ENCODE data around the gene RXFP2. TPM values are rescaled to one million over a fixed set of nuclear protein-coding genes. Genes with fewer than 3 reads are reported as not detected.

RXFP2 gene
- total RNA-seq, 1 donor from 2014 or later = not detected

GRCh38 chr13:31768351-31768750 lies 29.0 kb downstream of the RXFP2 start:
- DNase-seq (ENCODE audit: low read depth in 2 of 2) = no peak

GRCh38 chr13:31769575-31769974 lies 30.2 kb downstream of the RXFP2 start:
- DNase-seq (ENCODE audit: low read depth in 2 of 2) = no peak

- DNase-seq (ENCODE audit: low read depth in 2 of 2) = no peak
These were observed 32.9 kb downstream of the RXFP2 start for GRCh38 chr13:31772231-31772630.

GRCh38 chr13:31773538-31773937 lies 34.2 kb downstream of the RXFP2 start:
- DNase-seq (ENCODE audit: low read depth in 2 of 2) = peak; percentile 29 to 49

GRCh38 chr13:31774186-31774750 lies 34.9 kb downstream of the RXFP2 start:
- no peak for DNase-seq (ENCODE audit: low read depth in 2 of 2)

GRCh38 chr13:31775148-31775547 lies 35.8 kb downstream of the RXFP2 start:
- DNase-seq (ENCODE audit: low read depth in 2 of 2) = no peak

- no peak for DNase-seq (ENCODE audit: low read depth in 2 of 2)
These were observed 36.4 kb downstream of the RXFP2 start for GRCh38 chr13:31775686-31776085.

GRCh38 chr13:31781064-31781463 lies 41.7 kb downstream of the RXFP2 start:
- DNase-seq (ENCODE audit: low read depth in 2 of 2) = no peak

- DNase-seq (ENCODE audit: low read depth in 2 of 2) = peak in 1 of 2 donors; percentile 20
These were observed 46.7 kb downstream of the RXFP2 start for GRCh38 chr13:31786011-31786410.

GRCh38 chr13:31790992-31791391 lies 51.7 kb downstream of the RXFP2 start:
- no peak for DNase-seq (ENCODE audit: low read depth in 2 of 2)

GRCh38 chr13:31793246-31793645 lies 53.9 kb downstream of the RXFP2 start:
- peak; percentile 10 to 42 for DNase-seq (ENCODE audit: low read depth in 2 of 2)

- DNase-seq (ENCODE audit: low read depth in 2 of 2) = no peak
These were observed 55.1 kb downstream of the RXFP2 start for GRCh38 chr13:31794452-31794851.

GRCh38 chr13:31797154-31797775 lies 57.9 kb downstream of the RXFP2 start:
- peak; percentile 26 to 54 for DNase-seq (ENCODE audit: low read depth in 2 of 2)

- DNase-seq (ENCODE audit: low read depth in 2 of 2) = no peak
These were observed 58.9 kb downstream of the RXFP2 start for GRCh38 chr13:31798189-31798588.

GRCh38 chr13:31801088-31801487 lies 61.8 kb downstream of the RXFP2 start:
- DNase-seq (ENCODE audit: low read depth in 2 of 2) = no peak

GRCh38 chr13:31803311-31803710 lies 64.0 kb downstream of the RXFP2 start:
- no peak for DNase-seq (ENCODE audit: low read depth in 2 of 2)

- DNase-seq (ENCODE audit: low read depth in 2 of 2) = no peak
These were observed 66.5 kb downstream of the RXFP2 start for GRCh38 chr13:31805841-31806240.

- DNase-seq (ENCODE audit: low read depth in 2 of 2) = no peak
These were observed 67.8 kb downstream of the RXFP2 start for GRCh38 chr13:31807090-31807541.

- DNase-seq (ENCODE audit: low read depth in 2 of 2) = no peak
These were observed 75.2 kb downstream of the RXFP2 start for GRCh38 chr13:31814536-31814935.

- no peak for DNase-seq (ENCODE audit: low read depth in 2 of 2)
These were observed 76.2 kb downstream of the RXFP2 start for GRCh38 chr13:31815361-31816144.

GRCh38 chr13:31818236-31818635 lies 78.9 kb downstream of the RXFP2 start:
- no peak for DNase-seq (ENCODE audit: low read depth in 2 of 2)

- no peak for DNase-seq (ENCODE audit: low read depth in 2 of 2)
These were observed 85.6 kb downstream of the RXFP2 start for GRCh38 chr13:31824705-31825517.
